Epithelial cell of prostate (primary cell): ENCODE data around the gene HEPACAM.

ENCODE experiments used
- DNase-seq: peaks from one replicate; pipeline ENCODE4 v3.0.0-alpha.2; 2011; ENCODE audit warnings: low read depth, low spot score
- H3K27ac ChIP-seq: fragments of 450-650 bp; 2 replicates; pipeline ENCODE4 v1.5.1; 2017; ENCODE audit warnings: mild to moderate bottlenecking

Gene HEPACAM

GRCh38 chr11:124915541-124916369 lies 20.1 kb downstream of the HEPACAM start:
- no peak for DNase-seq
- H3K27ac ChIP-seq = no peak overlapping the region

- no peak overlapping the region for H3K27ac ChIP-seq
- no peak for DNase-seq
These were observed 33.2 kb downstream of the HEPACAM start for GRCh38 chr11:124902616-124903015.

- DNase-seq = peak; percentile 43
- peak overlapping the region; percentile 98 for H3K27ac ChIP-seq
These were observed 35.4 kb downstream of the HEPACAM start for GRCh38 chr11:124900464-124900863.

GRCh38 chr11:124899383-124900145 lies 36.3 kb downstream of the HEPACAM start:
- peak overlapping the region; percentile 98 for H3K27ac ChIP-seq
- no peak for DNase-seq

GRCh38 chr11:124898711-124899110 lies 37.1 kb downstream of the HEPACAM start:
- no peak for DNase-seq
- peak overlapping the region; percentile 98 for H3K27ac ChIP-seq

GRCh38 chr11:124898263-124898680 lies 37.6 kb downstream of the HEPACAM start:
- peak; percentile 66 for DNase-seq
- H3K27ac ChIP-seq = peak overlapping the region; percentile 98

GRCh38 chr11:124897674-124898262 lies 38.1 kb downstream of the HEPACAM start, which contains the start of gene ROBO4:
ROBO4 (minus strand) TSS chr11:124897865; CDS start chr11:124897795, 70 bp downstream.
- DNase-seq = no peak
- peak within 1 kb of the TSS; percentile 98 for H3K27ac ChIP-seq

GRCh38 chr11:124896821-124897391 lies 38.9 kb downstream of the HEPACAM start:
- no peak overlapping the region for H3K27ac ChIP-seq
- no peak for DNase-seq

GRCh38 chr11:124896071-124896750 lies 39.6 kb downstream of the HEPACAM start:
- no peak for DNase-seq
- H3K27ac ChIP-seq = no peak overlapping the region

- H3K27ac ChIP-seq = no peak overlapping the region
- no peak for DNase-seq
These were observed 40.3 kb downstream of the HEPACAM start for GRCh38 chr11:124895471-124895971.

- DNase-seq = no peak
- H3K27ac ChIP-seq = no peak overlapping the region
These were observed 41.0 kb downstream of the HEPACAM start for GRCh38 chr11:124894606-124895430.

GRCh38 chr11:124893781-124894401 lies 42.0 kb downstream of the HEPACAM start:
- DNase-seq = no peak
- no peak overlapping the region for H3K27ac ChIP-seq

- no peak for DNase-seq
- no peak overlapping the region for H3K27ac ChIP-seq
These were observed 42.9 kb downstream of the HEPACAM start for GRCh38 chr11:124892750-124893454.

- DNase-seq = no peak
- H3K27ac ChIP-seq = no peak overlapping the region
These were observed 43.7 kb downstream of the HEPACAM start for GRCh38 chr11:124892146-124892545.

GRCh38 chr11:124891373-124891861 lies 44.4 kb downstream of the HEPACAM start:
- DNase-seq = no peak
- no peak overlapping the region for H3K27ac ChIP-seq

- no peak for DNase-seq
- H3K27ac ChIP-seq = no peak overlapping the region
These were observed 45.0 kb downstream of the HEPACAM start for GRCh38 chr11:124890683-124891372.

- no peak overlapping the region for H3K27ac ChIP-seq
- no peak for DNase-seq
These were observed 45.7 kb downstream of the HEPACAM start for GRCh38 chr11:124890151-124890550.
